CD14-positive monocyte (primary cell): ENCODE results near the gene SCAP. TPM values are rescaled to one million over a fixed set of nuclear protein-coding genes. Genes with fewer than 3 reads are reported as not detected.
A peak's percentile ranks its signal among the peaks of the same experiment; 100 is the strongest.

Experiments
- DNase-seq, 3 donors: peaks; one replicate each; pipeline ENCODE4 v3.0.0-alpha.2; 2011 to 2022
- H2AFZ ChIP-seq: 2 replicates; pipeline ENCODE4 v1.6.0; 2012; ENCODE audit warnings: mild to moderate bottlenecking, low read depth, low read length, inconsistent platforms; ENCODE audit not compliant: insufficient read depth, poor library complexity, severe bottlenecking
- H3K27ac ChIP-seq, 2 donors: 1 replicate in 1 of 2; 2 replicates in 1 of 2; pipeline ENCODE4 v1.5.1; 2012 to 2013; ENCODE audit warnings: low read length in 2 of 2, control low read depth in 1 of 2, inconsistent platforms in 1 of 2, low read depth in 1 of 2, mild to moderate bottlenecking in 1 of 2
- H3K27me3 ChIP-seq, 2 donors: one replicate each; pipeline versions ENCODE4 v1.6.0 to v1.6.1; 2011 to 2013; ENCODE audit warnings: low read length in 2 of 2; ENCODE audit not compliant: control insufficient read depth in 2 of 2, insufficient read depth in 2 of 2
- H3K36me3 ChIP-seq, 2 donors: replicated peaks in 1 of 2; 1 replicate in 1 of 2; 2 replicates in 1 of 2; pipeline versions ENCODE4 v1.5.1 to v1.6.1; 2012 to 2013; ENCODE audit warnings: low read length in 2 of 2, control low read depth in 1 of 2, inconsistent platforms in 1 of 2, mild to moderate bottlenecking in 1 of 2; ENCODE audit not compliant: insufficient read depth in 2 of 2, control insufficient read depth in 1 of 2
- H3K4me1 ChIP-seq, 2 donors: 1 replicate in 1 of 2; 2 replicates in 1 of 2; pipeline versions ENCODE4 v1.5.1 to v1.6.1; 2012 to 2013; ENCODE audit warnings: low read length in 2 of 2, control low read depth in 1 of 2, inconsistent platforms in 1 of 2, mild to moderate bottlenecking in 1 of 2, moderate library complexity in 1 of 2; ENCODE audit not compliant: insufficient read depth in 2 of 2, control insufficient read depth in 1 of 2
- H3K4me2 ChIP-seq: replicated peaks from 2 replicates; pipeline ENCODE3; 2012; ENCODE audit warnings: low read length, moderate library complexity, mild to moderate bottlenecking; ENCODE audit not compliant: poor library complexity, severe bottlenecking; ENCODE audit errors: extremely low read depth
- H3K4me3 ChIP-seq, 3 experiments: fragments of 200-600 bp in 1 of 3; sonication (generic) in 1 of 3; replicated peaks in 1 of 3; 1 replicate in 2 of 3; 2 replicates in 1 of 3; pipeline ENCODE4 v1.5.1; 2011 to 2013; ENCODE audit warnings: low read length in 3 of 3, mild to moderate bottlenecking in 3 of 3, control low read depth in 2 of 3, low read depth in 2 of 3, inconsistent platforms in 1 of 3, moderate library complexity in 1 of 3
- H3K79me2 ChIP-seq: 2 replicates; pipeline ENCODE4 v1.6.0; 2012; ENCODE audit warnings: mild to moderate bottlenecking, control low read depth, inconsistent platforms, low read length, moderate library complexity; ENCODE audit not compliant: insufficient read depth
- H3K9ac ChIP-seq: 2 replicates; pipeline ENCODE4 v1.6.0; 2017; ENCODE audit warnings: low read length, mild to moderate bottlenecking; ENCODE audit not compliant: insufficient read depth, poor library complexity, severe bottlenecking
- H3K9me3 ChIP-seq, 2 donors: replicated peaks in 1 of 2; 1 replicate in 1 of 2; 2 replicates in 1 of 2; pipeline versions ENCODE4 v1.5.1 to v1.6.1; 2012 to 2013; ENCODE audit warnings: low read length in 2 of 2, control low read depth in 1 of 2; ENCODE audit not compliant: control insufficient read depth in 1 of 2, insufficient read depth in 1 of 2
- H4K20me1 ChIP-seq: 2 replicates; pipeline ENCODE4 v1.6.0; 2012; ENCODE audit warnings: mild to moderate bottlenecking, low read length, control low read depth, moderate library complexity; ENCODE audit not compliant: insufficient read depth
- H3K27ac Mint-ChIP-seq, 7 donors: one replicate each; pipeline ENCODE4 v1.8.0; 2020; ENCODE audit warnings: mild to moderate bottlenecking in 7 of 7, mixed read lengths in 7 of 7, moderate library complexity in 6 of 7, inconsistent platforms in 2 of 7
- H3K27me3 Mint-ChIP-seq, 3 donors: one replicate each; pipeline ENCODE4 v1.8.0; 2021 to 2022; ENCODE audit warnings: low read depth in 3 of 3, mild to moderate bottlenecking in 3 of 3, mixed read lengths in 3 of 3, moderate library complexity in 3 of 3, inconsistent platforms in 1 of 3
- H3K36me3 Mint-ChIP-seq, 2 donors: one replicate each; pipeline ENCODE4 v1.8.0; 2020; ENCODE audit warnings: mixed read lengths in 2 of 2, inconsistent platforms in 1 of 2, mild to moderate bottlenecking in 1 of 2
- H3K4me1 Mint-ChIP-seq: one replicate; pipeline ENCODE4 v1.8.0; 2020; ENCODE audit warnings: mild to moderate bottlenecking, mixed read lengths
- H3K4me3 Mint-ChIP-seq, 2 donors: one replicate each; pipeline ENCODE4 v1.8.0; 2020; ENCODE audit warnings: mild to moderate bottlenecking in 2 of 2, mixed read lengths in 2 of 2, moderate library complexity in 1 of 2
- H3K9me3 Mint-ChIP-seq, 7 donors: one replicate each; pipeline ENCODE4 v1.8.0; 2020 to 2022; ENCODE audit warnings: mixed read lengths in 7 of 7, mild to moderate bottlenecking in 6 of 7, moderate library complexity in 6 of 7, inconsistent platforms in 2 of 7
- CTCF ChIP-seq: fragments of 200-600 bp; IDR thresholded peaks from one replicate; pipeline ENCODE4 v1.8.0; 2022; ENCODE audit warnings: antibody characterized with exemption, mild to moderate bottlenecking
- WGBS: methylation state at CpG from one replicate; pipeline ENCODE4 v1.1.5; 2013; ENCODE audit warnings: missing lambda C conversion rate; ENCODE audit not compliant: insufficient coverage; 5-methylcytosine and 5-hydroxymethylcytosine counted together
- intact Hi-C, 2 donors: fragments of 100-400 bp; cut with micrococcal nuclease; formaldehyde crosslinking; loops; one replicate each; pipeline versions ENCODE4 v1.15.0 to v1.15.1; 2023
- polyA plus RNA-seq, 3 donors: library from polyadenylated mRNA; depleted of rRNA in 1 of 3; unstranded in 2 of 3; stranded (reverse) in 1 of 3; fragments of 300-500 nt in 2 of 3; fragments of >200 nt in 1 of 3; fragmentation: Illumina TruSeq in 2 of 3; gene quantifications; 1 replicate in 2 of 3; 2 replicates in 1 of 3; pipeline ENCODE4 v1.2.3, GENCODE V29; 2012 to 2021

The SCAP gene
- polyA plus RNA-seq, 3 donors, result 26.3 to 27.8 (median 27.7) TPM

- Mint-ChIP-seq H3K36me3 (peaks cover 57 to 72% of the 10 kb centered on the region in 2 donors), H3K9me3 (no peaks in the 10 kb centered on the region), H3K27ac (peak overlapping the region in 2 of 7 donors; percentile 14 to 70), H3K4me1 (peaks cover 9% of the 10 kb centered on the region), H3K4me3 (no peak overlapping the region), H3K27me3 (no peaks in the 10 kb centered on the region)
- no peak overlapping the region for H2AFZ ChIP-seq
- H3K4me2 ChIP-seq, result no peak overlapping the region
- H3K4me1 ChIP-seq, result no peaks in the 10 kb centered on the region
- H3K27ac ChIP-seq, result no peak overlapping the region
- H3K27me3 ChIP-seq, result no peaks in the 10 kb centered on the region
- H3K36me3 ChIP-seq, result peaks cover 58 to 86% of the 10 kb centered on the region in 2 donors
- H3K4me3 ChIP-seq, result no peak overlapping the region
- no peak for DNase-seq
- no peaks in the 10 kb centered on the region for H3K9me3 ChIP-seq
- no peak for TF ChIP-seq CTCF
- intact Hi-C loops, result no loop called here
- peaks cover 4% of the 10 kb centered on the region for H4K20me1 ChIP-seq
- H3K9ac ChIP-seq, result no peak overlapping the region
- peaks cover 3% of the 10 kb centered on the region for H3K79me2 ChIP-seq
- WGBS, result 98% methylated on average over 7 of the region's 7 CpGs
Measured at GRCh38 chr3:47430606-47431005, 45.1 kb downstream of the SCAP start.

- peaks cover 59 to 76% of the 10 kb centered on the region in 2 donors for H3K36me3 Mint-ChIP-seq
- H3K27ac Mint-ChIP-seq, result peak overlapping the region in 1 of 7 donors; percentile 22
Measured at GRCh38 chr3:47429476-47430270, 46.1 kb downstream of the SCAP start.

More at GRCh38 chr3:47429476-47430270, 46.1 kb downstream of the SCAP start:
- no peak for DNase-seq
- Histone ChIP-seq H3K27me3 (no peaks in the 10 kb centered on the region), H3K9ac (no peak overlapping the region), H3K4me1 (no peaks in the 10 kb centered on the region), H4K20me1 (peaks cover 4% of the 10 kb centered on the region), H3K4me3 (no peak overlapping the region), H3K4me2 (no peak overlapping the region), H3K27ac (no peak overlapping the region), H3K79me2 (peaks cover 3% of the 10 kb centered on the region), H3K9me3 (no peaks in the 10 kb centered on the region), H2AFZ (no peak overlapping the region), H3K36me3 (peaks cover 61 to 90% of the 10 kb centered on the region in 2 donors)
- Mint-ChIP-seq H3K4me3 (no peak overlapping the region), H3K4me1 (peaks cover 9% of the 10 kb centered on the region), H3K27me3 (no peaks in the 10 kb centered on the region), H3K9me3 (no peaks in the 10 kb centered on the region)
- WGBS, result 86% methylated on average over 7 of the region's 9 CpGs
- intact Hi-C loops, result no loop called here
- TF ChIP-seq CTCF, result no peak
